GM19397 (cell line): ENCODE results near the gene FASN.

Source experiments
- ATAC-seq: cut with Tn5 transposase; IDR thresholded peaks from one replicate; pipeline ENCODE4 v1.9.1; 2021; ENCODE audit warnings: mild to moderate bottlenecking, moderate library complexity; ENCODE audit not compliant: unreplicated experiment

Gene FASN

GRCh38 chr17:82089723-82090548 lies 8.1 kb downstream of the FASN start:
- no peak for ATAC-seq

GRCh38 chr17:82088838-82089722 lies 9.0 kb downstream of the FASN start:
- ATAC-seq, result no peak

GRCh38 chr17:82087961-82088837 lies 9.8 kb downstream of the FASN start:
- ATAC-seq, result no peak

- ATAC-seq, result no peak
Observed at GRCh38 chr17:82086941-82087906, 10.8 kb downstream of the FASN start.

GRCh38 chr17:82085931-82086764 lies 11.9 kb downstream of the FASN start:
- ATAC-seq, result no peak

- ATAC-seq, result no peak
Observed at GRCh38 chr17:82085031-82085861, 12.8 kb downstream of the FASN start.

GRCh38 chr17:82084373-82085030 lies 13.5 kb downstream of the FASN start:
- no peak for ATAC-seq

- no peak for ATAC-seq
Observed at GRCh38 chr17:82083533-82084359, 14.3 kb downstream of the FASN start.

GRCh38 chr17:82083009-82083408 lies 15.0 kb downstream of the FASN start:
- ATAC-seq, result no peak

- ATAC-seq, result no peak
Observed at GRCh38 chr17:82082456-82082855, 15.6 kb downstream of the FASN start.

GRCh38 chr17:82081966-82082365 lies 16.1 kb downstream of the FASN start:
- no peak for ATAC-seq

- no peak for ATAC-seq
Observed at GRCh38 chr17:82081546-82081945, 16.5 kb downstream of the FASN start.

- ATAC-seq, result no peak
Observed at GRCh38 chr17:82080789-82081464, 17.1 kb downstream of the FASN start.

GRCh38 chr17:82080048-82080788 lies 17.8 kb downstream of the FASN start:
- no peak for ATAC-seq

GRCh38 chr17:82079001-82079677 lies 18.9 kb downstream of the FASN start:
- ATAC-seq, result no peak
